ENCODE measurements around the gene NTM.

GRCh38 chr11:131969261-131969660 is 598.8 kb downstream of the NTM start:
- no peak for TF ChIP-seq POLR2A (IDR thresholded peaks at IDR 0.05; ENCODE audit: low read depth, low read length)
- TF ChIP-seq TAF1 (IDR thresholded peaks at IDR 0.05; ENCODE audit: borderline replicate concordance, low read depth, low read length), result no peak
- no peak for TF ChIP-seq POLR2AphosphoS5 (IDR thresholded peaks at IDR 0.05; ENCODE audit: low read depth, low read length)

Data from GM12892 (cell line).